SW480 (cell line): ENCODE data around the gene RINL.
"Not testable (repeated sequence)": the region's sequence is repeated elsewhere in the genome, so short reads cannot be mapped to it uniquely, and the experiment has no call there.

Source experiments
- DNase-seq: peaks from one replicate; pipeline ENCODE4 v3.0.0-alpha.2; 2016; ENCODE audit warnings: low spot score

Gene RINL

DNA sequence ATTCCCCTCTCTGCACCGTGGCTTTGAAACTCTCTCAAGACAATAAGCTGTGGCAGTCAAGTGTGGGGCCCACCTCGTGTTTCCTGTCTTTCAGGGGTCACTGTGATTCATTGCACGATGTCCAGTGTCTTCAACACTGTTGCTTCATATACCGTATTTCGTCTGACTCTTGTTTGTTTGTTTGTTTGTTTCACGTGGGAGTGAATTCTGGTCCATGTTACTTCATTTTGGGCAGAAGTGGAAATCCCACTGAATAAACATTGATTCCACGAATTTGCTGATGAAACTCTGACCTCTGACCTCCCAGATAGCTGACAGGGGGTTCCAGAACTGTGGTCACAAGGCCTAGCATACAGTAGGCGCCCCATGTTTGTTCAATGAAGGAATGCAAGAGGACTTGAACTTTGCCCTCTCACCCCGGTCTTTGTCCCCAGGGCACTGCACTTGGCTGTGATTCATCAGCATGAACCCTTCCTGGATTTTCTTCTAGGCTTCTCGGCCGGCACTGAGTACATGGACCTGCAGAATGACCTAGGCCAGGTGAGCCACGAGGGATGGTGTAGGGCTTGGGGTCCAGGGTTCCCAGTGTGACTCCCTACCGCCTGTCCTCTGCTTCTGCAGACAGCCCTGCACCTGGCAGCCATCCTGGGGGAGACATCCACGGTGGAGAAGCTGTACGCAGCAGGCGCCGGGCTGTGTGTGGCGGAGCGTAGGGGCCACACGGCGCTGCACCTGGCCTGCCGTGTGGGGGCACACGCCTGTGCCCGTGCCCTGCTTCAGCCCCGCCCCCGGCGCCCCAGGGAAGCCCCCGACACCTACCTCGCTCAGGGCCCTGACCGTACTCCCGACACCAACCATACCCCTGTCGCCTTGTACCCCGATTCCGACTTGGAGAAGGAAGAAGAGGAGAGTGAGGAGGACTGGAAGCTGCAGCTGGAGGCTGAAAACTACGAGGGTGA is 26.8 kb upstream of the RINL start:
- DNase-seq, result no peak

DNA sequence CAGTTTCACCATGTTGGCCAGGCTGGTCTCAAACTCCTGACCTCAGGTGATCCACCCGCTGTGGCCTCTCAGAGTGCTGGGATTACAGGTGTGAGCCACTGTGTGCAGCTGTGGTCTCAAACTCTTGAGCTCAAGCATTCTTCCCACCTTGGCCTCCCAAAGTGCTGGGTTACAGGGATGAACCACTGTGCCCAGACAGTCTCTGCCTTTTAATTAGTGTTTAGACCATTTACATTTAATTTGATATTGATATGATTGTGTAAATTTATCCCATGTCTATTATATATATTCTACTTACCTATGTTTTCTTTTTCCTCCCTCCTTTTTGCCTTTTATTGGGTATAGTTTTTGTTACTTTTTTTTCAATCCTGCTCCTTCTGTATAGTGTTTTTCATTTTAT is 23.6 kb upstream of the RINL start:
- DNase-seq, result no peak

DNA sequence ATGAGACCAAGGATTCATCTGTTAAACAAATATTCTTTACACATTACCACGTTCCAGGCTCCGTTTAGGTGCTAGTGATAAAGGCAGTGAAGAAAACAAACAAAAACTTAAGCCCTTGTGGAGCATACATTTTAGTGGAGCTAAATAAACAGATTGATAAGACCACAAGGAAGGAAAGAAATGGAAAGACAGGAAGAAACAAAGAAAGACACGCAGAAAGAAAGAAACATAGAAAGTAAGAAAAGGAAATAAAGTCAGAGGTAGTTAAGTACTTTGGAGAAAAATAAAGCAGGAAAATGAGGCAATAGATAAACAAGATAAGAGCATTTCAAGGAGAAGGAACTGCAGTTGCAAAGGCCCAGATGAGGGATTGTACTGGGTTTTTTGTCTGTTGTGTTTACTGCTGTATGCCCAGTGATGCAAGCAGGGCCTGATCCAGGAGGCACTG is 22.7 kb upstream of the RINL start:
- no peak for DNase-seq

DNA sequence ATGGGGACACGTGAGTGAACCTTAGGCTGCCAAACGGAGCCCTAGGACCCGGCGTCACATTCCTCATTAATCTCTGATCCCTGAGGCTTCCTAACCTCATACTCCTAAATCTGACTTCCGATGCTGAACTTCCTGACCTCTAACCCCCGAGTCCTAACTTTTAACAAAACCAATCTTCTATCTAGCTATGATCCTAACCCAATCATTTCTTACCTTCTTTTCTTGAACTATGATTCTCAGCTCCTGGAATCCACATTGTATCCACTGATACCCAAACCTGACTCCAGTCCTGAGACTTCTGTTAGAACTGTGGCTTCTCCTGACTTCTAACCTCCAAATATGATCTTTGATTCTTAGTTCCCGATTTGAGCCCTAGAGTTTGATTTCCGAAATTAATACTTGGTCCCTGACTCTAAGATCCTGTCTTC is 22.1 kb upstream of the RINL start:
- peak; percentile 69 for DNase-seq

- DNase-seq, result peak; percentile 100
Observed at GRCh38 chr19:38899447-38900201, 21.5 kb upstream of the RINL start, which contains the start of the genes NFKBIB and SIRT2. Gene NFKBIB, plus strand, starts transcription at chr19:38899969. Its CDS starts 64 bp downstream, at chr19:38900033. Gene SIRT2, minus strand, starts transcription at chr19:38899618. Its CDS starts 97 bp downstream, at chr19:38899521.

DNA sequence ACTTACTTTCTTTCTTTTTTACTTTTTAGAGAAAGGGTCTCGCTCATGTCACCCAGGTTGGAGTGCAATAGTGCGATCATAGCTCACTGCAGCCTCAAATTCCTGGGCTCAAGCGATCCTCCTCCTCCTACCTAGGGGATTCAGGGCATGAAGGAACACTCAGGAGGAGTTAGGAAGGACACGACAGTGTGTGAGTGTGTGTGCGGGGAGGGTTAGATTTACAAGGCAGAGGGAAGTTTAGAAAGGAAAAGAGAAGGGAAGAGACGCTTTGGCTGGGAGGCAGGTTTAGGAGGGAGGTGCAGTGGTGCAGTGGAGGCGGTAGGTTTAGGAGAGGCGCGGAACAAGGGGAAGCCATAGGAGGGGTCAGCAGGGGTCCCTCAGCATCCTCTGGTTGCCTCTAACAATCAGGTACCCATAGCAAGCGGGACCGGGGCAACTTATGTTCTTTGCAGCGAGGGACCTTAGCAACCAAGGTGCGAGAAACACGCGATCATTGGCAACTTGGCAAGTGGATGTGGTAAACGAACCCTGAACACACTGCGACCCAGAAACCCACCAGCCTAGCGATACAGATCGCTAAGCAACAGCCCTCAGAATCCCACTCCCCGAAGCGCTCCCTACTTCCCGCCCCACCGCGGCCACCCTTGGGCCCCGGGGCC is 20.8 kb upstream of the RINL start:
- DNase-seq, result no peak

- no peak for DNase-seq
Observed at GRCh38 chr19:38894968-38895367, 16.9 kb upstream of the RINL start.

GRCh38 chr19:38893341-38893771 is 15.3 kb upstream of the RINL start:
- no peak for DNase-seq

DNA sequence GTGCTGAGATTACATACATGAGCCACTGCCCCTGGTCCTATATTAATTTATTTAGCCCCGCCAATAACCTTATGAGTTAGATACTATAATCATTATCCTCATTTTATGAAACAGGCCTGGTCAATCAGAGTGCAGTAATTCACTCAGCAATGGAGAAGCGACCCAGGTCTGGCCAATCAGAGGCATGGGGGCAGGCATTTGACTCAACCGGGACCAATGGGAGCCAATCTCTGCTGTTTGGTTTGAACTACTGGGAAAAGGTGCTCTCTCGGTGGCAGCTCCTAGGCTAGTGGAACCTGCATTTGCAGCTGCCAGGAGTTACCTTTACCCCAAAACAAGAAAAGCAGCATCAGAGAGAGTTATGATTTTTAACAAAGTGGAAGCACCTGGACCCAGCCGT is 14.8 kb upstream of the RINL start:
- no peak for DNase-seq

DNA sequence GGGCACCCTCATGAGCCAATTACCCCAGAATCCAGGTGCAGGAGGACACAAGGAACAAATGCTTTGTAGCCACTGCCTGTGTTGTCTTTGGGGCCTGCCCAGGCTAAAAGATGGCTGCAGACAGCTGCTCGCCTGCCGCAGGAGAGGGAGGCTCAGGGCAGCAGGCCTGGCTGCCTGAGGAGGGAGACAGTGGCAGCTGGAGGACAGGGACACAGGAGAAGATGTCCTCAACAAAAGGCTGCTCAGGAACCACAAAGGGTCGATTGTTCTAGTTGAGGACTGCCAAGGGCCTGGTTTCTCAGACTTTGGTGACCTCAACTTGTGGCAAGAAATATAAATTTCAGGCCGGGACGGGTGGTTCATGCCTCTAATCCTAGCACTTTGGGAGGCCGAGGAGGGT is 13.7 kb upstream of the RINL start:
- DNase-seq, result no peak

GRCh38 chr19:38890686-38891085 is 12.6 kb upstream of the RINL start:
- DNase-seq, result no peak

GRCh38 chr19:38889803-38890202 is 11.7 kb upstream of the RINL start:
- DNase-seq, result no peak

- no peak for DNase-seq
Observed at GRCh38 chr19:38888876-38889275, 10.8 kb upstream of the RINL start.

DNA sequence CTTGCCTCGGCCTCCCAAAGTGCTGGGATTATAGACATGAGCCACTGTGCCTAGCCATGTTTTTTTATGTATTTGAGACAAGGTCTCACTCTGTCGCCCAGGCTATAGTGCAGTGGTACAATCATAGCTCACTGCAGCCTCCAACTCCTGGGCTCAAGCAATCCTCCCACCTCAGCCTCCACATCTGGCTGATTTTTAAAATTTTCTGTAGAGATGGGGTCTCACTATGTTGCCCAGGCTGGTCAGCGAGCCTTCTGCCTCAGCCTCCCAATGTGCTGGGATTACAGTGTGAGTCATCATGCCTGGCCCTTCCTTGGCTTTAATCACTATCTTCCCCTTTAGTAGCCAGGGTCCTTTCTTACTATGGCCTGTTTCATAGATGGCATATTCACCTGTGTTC is 6.6 kb upstream of the RINL start:
- not testable (repeated sequence) for DNase-seq

DNA sequence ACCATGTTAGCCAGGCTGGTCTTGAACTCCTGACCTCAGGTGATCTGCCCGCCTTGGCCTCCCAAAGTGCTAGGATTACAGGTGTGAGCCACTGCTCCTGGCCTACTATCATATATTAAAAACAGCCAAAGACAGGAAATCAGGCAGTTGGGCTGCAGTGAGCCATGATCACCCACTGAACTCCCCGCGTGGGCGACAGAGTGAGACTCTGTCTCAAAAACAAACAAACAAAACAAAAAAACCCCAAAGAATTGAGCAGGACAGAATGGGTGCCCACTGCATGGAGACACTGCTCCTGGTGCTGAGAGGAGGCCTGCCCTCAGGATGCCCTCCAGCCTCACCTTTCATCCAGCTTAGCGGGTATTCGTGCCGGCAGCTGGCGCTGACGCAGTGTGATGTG is 5.2 kb upstream of the RINL start:
- DNase-seq, result no peak

DNA sequence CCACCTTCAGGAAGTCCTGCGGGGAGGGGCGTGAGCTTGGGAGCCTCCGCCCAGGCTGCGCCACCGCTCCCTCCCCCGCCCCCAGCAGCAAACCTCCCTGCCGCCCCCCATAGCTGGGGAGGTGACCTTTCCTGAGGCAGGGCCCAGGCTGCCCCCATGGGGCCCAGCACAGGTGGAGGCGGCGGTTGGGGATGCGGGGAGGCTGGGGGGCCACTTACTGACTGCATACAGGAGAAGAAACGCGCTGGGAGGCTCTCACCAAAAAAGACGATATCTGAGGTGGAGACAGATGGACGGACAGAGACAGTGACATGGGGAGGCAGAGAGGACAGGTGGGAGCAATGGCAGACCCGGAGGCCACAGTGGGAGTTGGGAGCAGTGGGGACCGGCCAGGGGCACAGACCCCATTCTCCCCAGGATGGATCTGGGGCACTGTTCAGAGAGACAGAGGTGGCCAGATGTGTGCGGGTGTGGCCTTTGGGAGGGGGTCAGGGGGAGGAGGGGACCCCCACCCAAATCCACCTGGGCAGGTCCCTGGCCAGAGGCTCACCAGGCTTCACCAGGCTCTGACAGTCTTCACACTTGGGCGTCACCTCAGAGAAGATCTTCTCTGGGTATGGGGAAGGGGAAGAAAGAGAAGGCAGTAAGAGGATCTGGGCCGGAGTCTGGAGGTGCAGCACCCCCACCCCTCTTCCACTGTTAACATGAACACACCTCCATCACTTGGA is 3.0 kb upstream of the RINL start:
- DNase-seq, result no peak

DNA sequence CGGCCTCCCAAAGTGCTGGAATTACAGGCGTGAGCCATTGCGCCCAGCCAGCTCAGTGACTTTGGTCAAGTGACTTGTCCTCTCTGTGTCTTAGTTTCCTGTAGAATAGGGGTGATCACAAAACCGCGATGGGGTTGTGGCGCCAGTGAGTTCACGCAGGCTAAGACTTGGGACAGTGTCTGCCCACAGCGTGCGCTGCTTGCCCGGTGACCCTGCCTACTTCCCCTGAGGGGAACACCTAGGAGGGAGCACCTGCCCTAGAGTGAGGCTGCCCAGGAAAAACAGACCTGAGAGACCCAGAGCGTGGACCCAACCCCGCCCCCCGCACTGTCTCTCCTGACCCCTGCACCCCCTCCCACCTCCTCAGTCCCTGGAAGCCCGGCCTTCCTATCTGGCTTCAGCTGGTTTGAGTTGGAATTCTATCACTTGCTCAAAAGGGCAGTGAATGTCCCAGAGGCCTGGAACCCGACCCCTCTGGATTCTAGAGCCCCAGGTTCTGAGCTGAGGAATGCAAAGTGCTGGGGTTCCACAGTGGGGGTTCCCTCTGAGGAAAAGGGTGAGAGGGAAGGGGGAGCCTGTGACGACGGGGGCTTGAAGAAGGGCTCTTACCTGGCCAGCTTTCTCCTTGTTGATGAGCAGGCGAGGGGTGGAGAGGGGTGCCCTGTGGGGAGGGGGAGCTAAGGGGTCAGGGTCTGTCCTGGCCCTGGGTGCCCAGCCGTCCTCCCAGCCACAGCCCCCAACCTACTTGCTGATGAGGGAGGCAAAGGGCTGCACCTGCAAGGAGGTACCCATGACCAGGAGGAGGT is 2.2 kb upstream of the RINL start:
- no peak for DNase-seq

DNA sequence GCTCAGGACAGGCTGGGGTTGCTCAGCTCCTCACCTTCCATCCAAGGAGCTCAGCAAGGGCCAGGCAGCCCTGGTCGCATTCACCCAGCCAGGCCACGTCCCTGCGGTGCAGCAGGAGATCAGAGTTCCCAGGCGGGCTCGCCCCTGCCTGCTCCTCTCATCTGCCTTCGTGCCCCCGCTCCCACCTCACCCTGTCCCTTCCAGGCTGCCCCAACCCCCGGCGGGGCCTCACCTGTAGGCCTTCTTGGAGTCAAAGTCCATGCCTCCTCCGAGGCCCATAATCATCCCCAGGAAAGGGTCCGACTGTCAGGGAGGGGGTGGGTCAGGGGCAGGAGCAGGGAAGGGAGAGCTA is 1.3 kb upstream of the RINL start:
- DNase-seq, result no peak

DNA sequence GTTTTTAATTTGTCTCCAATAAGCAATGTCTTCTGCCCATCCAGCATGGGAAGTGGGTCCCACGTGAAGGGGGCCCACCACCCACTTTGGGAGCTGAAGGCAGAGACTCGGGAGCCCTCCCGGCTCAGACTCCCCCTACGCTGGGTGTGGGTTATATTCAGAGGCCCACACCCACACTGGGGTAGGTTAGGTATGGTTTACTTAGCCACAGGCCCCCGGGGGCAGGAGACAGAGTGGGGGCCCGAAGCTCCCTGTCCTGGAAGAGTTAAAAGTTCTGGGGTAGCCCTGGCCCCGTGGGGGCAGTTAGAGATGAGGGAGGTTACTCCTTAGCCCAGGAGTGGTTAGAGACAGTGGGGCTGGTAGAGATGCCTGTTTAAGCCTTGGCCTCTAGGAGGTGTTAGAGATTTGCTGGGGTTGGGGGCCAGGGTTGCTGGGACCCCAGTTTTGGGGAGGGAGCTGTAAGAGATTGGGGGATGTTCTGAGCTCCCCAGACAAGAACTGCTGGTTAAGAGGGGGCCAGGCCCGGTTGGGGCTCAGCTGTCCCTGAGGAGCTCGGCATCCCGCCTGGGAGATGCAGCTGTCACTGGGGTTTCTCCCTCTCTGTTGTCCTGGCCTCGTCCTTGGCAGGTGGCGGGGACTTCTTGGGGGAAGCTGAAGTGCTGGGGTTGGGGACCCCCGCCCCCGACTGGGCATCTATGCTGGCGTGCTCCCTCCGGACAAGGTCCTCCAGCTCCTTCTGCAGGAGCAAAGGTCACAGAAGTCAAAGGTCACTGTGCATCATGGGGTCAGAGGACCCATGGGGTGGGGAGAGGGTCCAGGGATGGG is 712 bp upstream of the RINL start:
- DNase-seq, result no peak
